ENCODE results near the gene PRRG4.

DNA sequence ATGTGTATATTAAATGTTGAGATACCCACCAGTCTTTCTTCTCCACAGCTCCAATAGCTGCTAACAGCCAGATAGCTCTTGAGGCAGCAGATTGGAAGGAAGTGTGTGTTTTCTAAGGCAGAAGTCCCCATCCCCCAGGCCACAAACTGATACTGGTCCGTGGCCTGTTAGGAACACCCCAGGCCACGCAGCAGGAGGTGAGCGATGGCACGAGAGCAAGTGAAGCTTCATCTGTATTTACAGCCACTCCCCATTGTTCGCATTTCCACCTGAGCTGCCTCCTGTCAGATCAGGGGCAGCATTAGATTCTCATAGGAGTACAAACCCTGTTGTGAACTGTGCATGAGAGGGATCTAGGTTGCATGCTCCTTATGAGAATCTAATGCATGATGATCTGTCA is 48.0 kb upstream of the PRRG4 start:
- TF ChIP-seq, protein P1, sequence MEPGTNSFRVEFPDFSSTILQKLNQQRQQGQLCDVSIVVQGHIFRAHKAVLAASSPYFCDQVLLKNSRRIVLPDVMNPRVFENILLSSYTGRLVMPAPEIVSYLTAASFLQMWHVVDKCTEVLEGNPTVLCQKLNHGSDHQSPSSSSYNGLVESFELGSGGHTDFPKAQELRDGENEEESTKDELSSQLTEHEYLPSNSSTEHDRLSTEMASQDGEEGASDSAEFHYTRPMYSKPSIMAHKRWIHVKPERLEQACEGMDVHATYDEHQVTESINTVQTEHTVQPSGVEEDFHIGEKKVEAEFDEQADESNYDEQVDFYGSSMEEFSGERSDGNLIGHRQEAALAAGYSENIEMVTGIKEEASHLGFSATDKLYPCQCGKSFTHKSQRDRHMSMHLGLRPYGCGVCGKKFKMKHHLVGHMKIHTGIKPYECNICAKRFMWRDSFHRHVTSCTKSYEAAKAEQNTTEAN (CRISPR knock-in tag; conservative IDR thresholded peaks at IDR 0.05): no peak
- TF ChIP-seq ZNF275 (CRISPR knock-in tag; IDR thresholded peaks at IDR 0.05; ENCODE audit: borderline replicate concordance) (no peak), REST (IDR thresholded peaks at IDR 0.05; ENCODE audit: borderline replicate concordance in 1 of 2, low read depth in 1 of 2, low read length in 2 of 2) (no peak), GMEB1 (CRISPR knock-in tag; IDR thresholded peaks at IDR 0.05; ENCODE audit: borderline replicate concordance) (no peak), ZFX (CRISPR knock-in tag; IDR thresholded peaks at IDR 0.05; ENCODE audit: low read depth) (no peak), JUN (CRISPR knock-in tag; IDR thresholded peaks at IDR 0.05) (no peak), NCOA2 (CRISPR knock-in tag; IDR thresholded peaks at IDR 0.05) (no peak), SALL1 (CRISPR knock-in tag; IDR thresholded peaks at IDR 0.05) (no peak)
